ENCODE data around the gene UROS.
A peak's percentile ranks its signal among the peaks of the same experiment; 100 is the strongest.

UROS gene

DNA sequence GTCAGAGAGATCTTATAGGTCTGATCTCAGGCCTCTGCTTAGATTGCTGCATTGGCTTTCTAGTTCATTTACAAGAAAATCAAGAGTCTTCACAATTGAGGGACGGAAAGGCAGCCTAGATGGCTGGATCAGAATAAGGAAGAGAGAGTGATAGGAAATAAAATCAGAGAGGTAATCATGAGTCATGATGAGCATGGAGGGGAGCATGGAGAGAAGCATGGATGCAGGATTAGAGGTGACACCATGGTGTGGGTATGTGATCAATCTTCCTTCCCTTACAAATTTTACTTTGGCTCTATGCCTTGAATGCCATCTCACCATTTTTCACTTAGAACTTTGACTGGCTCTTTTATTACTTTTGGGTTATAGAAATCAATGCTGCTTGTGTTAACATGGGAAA, 1.7 kb upstream of the UROS start:
- Histone ChIP-seq H3K27ac (ENCODE audit: low read length) (no peak overlapping the region), H3K9me3 (ENCODE audit: insufficient read depth, low read depth, low read length) (no peaks in the 10 kb centered on the region), H3K4me1 (ENCODE audit: insufficient read depth, low read length) (peaks cover 10% of the 10 kb centered on the region), H3K27me3 (ENCODE audit: insufficient read depth, low read length) (no peaks in the 10 kb centered on the region), H3K4me3 (ENCODE audit: low read length) (peak overlapping the region; percentile 98), H3K36me3 (ENCODE audit: insufficient read depth, low read depth, low read length) (peaks cover 50% of the 10 kb centered on the region), H3K9ac (ENCODE audit: low read depth, low read length) (peak overlapping the region; percentile 97)

DNA sequence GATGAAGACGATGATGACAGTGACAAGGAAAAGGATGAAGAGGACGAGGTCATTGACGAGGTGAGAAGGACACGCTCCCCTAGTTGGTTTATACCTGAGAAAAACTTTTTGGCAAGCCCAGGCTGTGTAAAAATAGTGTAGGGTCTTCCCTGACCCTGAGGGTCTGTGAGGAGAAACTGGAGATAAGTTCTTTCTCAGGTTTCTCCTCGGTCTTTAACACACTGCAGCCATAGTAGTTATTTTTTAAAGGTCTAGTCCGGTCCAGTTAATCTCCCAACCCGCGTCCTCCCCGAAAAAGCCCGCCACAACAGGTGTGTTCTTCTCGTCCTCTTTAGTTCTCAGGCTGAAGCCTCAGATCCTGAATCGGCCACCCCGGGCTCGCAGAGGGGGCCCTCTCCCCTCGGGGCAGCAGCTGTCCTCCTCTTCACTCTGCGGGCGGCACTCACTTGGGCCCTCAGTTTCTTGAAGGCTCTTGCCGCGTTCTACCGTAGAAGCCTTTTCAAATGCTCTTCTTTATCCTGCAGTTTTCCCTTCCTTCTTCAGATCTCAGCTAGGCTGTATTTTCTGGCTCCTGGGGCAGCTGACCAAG, 699 bp upstream of the UROS start:
- no peaks in the 10 kb centered on the region for H3K27me3 ChIP-seq (ENCODE audit: insufficient read depth, low read length)
- peak overlapping the region; percentile 98 for H3K4me3 ChIP-seq (ENCODE audit: low read length)
- peaks cover 41% of the 10 kb centered on the region for H3K36me3 ChIP-seq (ENCODE audit: insufficient read depth, low read depth, low read length)
- H3K27ac ChIP-seq (ENCODE audit: low read length) = peak overlapping the region; percentile 93
- H3K9me3 ChIP-seq (ENCODE audit: insufficient read depth, low read depth, low read length) = no peaks in the 10 kb centered on the region
- H3K9ac ChIP-seq (ENCODE audit: low read depth, low read length) = peak overlapping the region; percentile 97
- H3K4me1 ChIP-seq (ENCODE audit: insufficient read depth, low read length) = peaks cover 10% of the 10 kb centered on the region

DNA sequence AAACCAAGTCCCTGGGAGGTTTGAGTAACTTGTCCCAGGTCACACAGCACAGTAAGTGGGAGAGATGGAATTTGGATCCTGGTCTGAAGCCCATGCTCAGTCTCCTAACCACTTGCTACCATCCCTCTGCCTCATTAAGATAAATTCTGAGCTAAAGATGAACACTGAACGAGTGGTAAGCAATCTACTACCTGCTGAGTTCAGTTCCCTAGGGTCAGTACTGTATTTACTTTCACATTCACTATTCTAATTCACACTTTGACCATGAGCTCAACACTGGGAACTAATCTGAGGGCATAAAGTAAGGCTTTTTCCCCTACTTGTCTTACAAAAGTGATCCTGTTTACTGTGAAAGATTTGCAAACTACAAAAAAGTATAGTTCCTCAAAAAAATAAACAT, 2.4 kb downstream of the UROS start:
- H3K27me3 ChIP-seq (ENCODE audit: insufficient read depth, low read length) = no peaks in the 10 kb centered on the region
- H3K9ac ChIP-seq (ENCODE audit: low read depth, low read length) = no peak overlapping the region
- no peak overlapping the region for H3K27ac ChIP-seq (ENCODE audit: low read length)
- peaks cover 13% of the 10 kb centered on the region for H3K36me3 ChIP-seq (ENCODE audit: insufficient read depth, low read depth, low read length)
- no peak overlapping the region for H3K4me3 ChIP-seq (ENCODE audit: low read length)
- no peaks in the 10 kb centered on the region for H3K9me3 ChIP-seq (ENCODE audit: insufficient read depth, low read depth, low read length)
- H3K4me1 ChIP-seq (ENCODE audit: insufficient read depth, low read length) = peaks cover 10% of the 10 kb centered on the region

DNA sequence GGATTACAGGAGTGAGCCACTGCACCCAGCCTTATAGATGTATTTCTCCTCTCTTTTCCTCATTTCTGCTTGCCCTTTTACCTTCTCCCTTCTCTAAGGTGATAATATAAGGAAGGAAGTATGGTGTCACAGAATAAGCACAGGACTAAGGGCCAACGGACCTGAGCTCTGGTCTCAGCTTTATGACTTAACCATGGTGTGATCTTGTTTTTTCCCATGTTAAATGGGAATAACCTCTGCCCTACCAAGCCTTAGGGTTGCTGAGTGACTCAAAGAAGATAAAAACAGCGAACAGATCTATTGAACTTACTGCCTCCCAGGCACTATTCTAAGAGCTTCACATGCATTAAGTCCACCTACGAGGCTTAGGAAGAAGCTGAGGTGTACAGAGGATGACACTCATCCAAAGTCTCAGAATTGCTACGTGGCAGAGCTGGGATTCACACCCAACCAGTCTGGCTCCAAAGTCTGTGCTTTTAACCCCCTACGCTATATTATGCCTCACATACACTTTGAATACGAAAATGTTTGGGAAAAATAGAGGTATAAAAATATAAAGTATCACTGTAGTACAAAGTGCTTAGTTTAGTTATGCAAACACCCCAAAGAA, 5.6 kb downstream of the UROS start:
- Histone ChIP-seq H3K4me3 (ENCODE audit: low read length) (no peak overlapping the region), H3K36me3 (ENCODE audit: insufficient read depth, low read depth, low read length) (peaks cover 32% of the 10 kb centered on the region), H3K27ac (ENCODE audit: low read length) (no peak overlapping the region), H3K4me1 (ENCODE audit: insufficient read depth, low read length) (no peaks in the 10 kb centered on the region), H3K9ac (ENCODE audit: low read depth, low read length) (no peak overlapping the region), H3K27me3 (ENCODE audit: insufficient read depth, low read length) (no peaks in the 10 kb centered on the region), H3K9me3 (ENCODE audit: insufficient read depth, low read depth, low read length) (no peaks in the 10 kb centered on the region)

DNA sequence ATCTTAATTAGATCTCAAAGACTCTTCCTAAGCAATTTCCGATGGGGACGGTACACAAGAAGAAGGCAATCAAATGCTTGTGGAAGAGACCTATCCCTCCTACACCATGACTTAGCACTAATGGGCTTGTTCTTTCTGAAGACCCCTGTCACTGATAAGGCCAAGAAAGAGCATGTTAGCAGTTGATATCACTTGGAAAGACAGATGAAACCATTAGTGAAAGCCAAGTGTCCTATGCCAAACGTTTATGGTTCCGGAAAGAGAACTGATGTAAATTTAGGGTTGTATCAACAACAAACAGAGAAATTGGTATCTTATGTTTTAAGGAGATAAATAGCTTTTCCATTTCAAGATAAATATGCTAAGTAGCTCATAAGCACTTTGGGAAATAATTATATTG, 6.5 kb downstream of the UROS start:
- H3K9ac ChIP-seq (ENCODE audit: low read depth, low read length) = no peak overlapping the region
- no peak overlapping the region for H3K4me3 ChIP-seq (ENCODE audit: low read length)
- no peak overlapping the region for H3K27ac ChIP-seq (ENCODE audit: low read length)
- no peaks in the 10 kb centered on the region for H3K9me3 ChIP-seq (ENCODE audit: insufficient read depth, low read depth, low read length)
- H3K27me3 ChIP-seq (ENCODE audit: insufficient read depth, low read length) = no peaks in the 10 kb centered on the region
- peaks cover 38% of the 10 kb centered on the region for H3K36me3 ChIP-seq (ENCODE audit: insufficient read depth, low read depth, low read length)
- no peaks in the 10 kb centered on the region for H3K4me1 ChIP-seq (ENCODE audit: insufficient read depth, low read length)

DNA sequence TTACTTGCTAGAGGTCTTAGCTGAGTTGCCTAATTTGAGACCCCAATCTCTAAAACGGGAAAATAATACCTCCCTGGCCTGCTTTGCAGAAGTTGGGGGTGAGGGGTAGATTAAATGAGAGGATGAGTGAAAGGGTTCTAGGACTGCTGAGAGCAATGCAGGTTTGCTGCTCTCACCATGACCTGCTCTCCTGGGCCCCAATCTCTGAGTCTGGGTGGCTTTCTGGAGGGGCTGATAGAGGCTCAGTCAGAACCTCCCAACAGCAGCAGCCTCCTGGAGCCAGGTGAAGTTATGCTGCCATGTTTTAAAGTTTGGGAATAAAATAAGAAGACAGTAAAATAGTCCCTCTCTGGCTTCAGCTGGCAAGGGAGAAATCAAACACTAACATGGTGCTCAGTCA, 7.3 kb downstream of the UROS start:
- H3K9ac ChIP-seq (ENCODE audit: low read depth, low read length) = no peak overlapping the region
- H3K9me3 ChIP-seq (ENCODE audit: insufficient read depth, low read depth, low read length) = no peaks in the 10 kb centered on the region
- H3K27ac ChIP-seq (ENCODE audit: low read length) = no peak overlapping the region
- no peak overlapping the region for H3K4me3 ChIP-seq (ENCODE audit: low read length)
- H3K27me3 ChIP-seq (ENCODE audit: insufficient read depth, low read length) = no peaks in the 10 kb centered on the region
- no peaks in the 10 kb centered on the region for H3K4me1 ChIP-seq (ENCODE audit: insufficient read depth, low read length)
- H3K36me3 ChIP-seq (ENCODE audit: insufficient read depth, low read depth, low read length) = peaks cover 45% of the 10 kb centered on the region

DNA sequence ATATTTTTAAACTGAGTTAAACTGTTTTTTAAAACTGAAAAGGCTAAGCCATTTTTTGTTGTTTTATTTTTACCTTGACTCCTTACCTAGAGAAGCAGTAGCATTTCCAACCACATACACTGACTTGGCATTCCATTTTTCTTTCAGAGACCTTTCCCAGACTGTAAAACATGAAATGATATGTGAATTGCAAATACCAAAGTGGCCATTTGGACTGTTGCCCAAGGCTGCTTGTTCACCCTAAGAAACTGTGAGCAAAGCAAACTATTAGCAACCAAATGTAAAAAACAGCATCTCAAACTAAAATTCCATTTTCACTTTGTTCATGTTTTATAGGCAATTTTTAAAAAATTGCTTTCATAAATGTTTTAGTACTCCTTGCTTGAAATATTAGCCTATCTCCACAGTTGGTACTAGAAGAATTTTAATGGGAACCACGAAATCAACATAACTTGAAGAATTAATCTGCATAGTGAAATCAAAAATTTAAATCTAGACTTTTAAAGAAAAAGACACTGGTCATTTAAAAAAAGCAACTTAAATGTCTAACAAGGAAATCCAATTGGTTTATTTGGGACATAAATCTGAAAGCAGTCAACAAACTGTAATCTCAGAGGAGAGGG, 10.8 kb downstream of the UROS start:
- Histone ChIP-seq H3K9ac (ENCODE audit: low read depth, low read length) (no peak overlapping the region), H3K4me3 (ENCODE audit: low read length) (no peak overlapping the region), H3K9me3 (ENCODE audit: insufficient read depth, low read depth, low read length) (no peaks in the 10 kb centered on the region), H3K27ac (ENCODE audit: low read length) (no peak overlapping the region), H3K36me3 (ENCODE audit: insufficient read depth, low read depth, low read length) (peaks cover 66% of the 10 kb centered on the region), H3K4me1 (ENCODE audit: insufficient read depth, low read length) (no peaks in the 10 kb centered on the region), H3K27me3 (ENCODE audit: insufficient read depth, low read length) (no peaks in the 10 kb centered on the region)

DNA sequence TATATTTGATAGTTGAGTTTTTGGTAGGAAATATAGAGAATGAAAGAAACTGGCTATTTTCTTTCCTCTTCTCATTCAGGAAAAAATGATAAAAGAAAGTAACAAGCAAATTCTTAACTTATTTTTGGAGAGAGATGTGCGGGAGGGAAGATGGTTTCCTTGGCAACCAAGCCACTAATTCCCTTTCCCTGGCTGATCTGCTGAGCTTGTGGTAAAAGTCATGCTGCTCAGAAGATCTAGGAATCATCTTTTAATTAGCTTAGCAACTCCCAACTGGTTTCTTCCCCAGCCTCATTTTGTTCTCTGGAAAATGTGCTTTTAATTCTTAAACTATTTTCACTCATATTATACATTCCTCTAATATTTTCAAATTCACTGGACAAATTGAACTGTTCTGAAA, 11.8 kb downstream of the UROS start:
- H3K27ac ChIP-seq (ENCODE audit: low read length) = no peak overlapping the region
- H3K9ac ChIP-seq (ENCODE audit: low read depth, low read length) = no peak overlapping the region
- H3K36me3 ChIP-seq (ENCODE audit: insufficient read depth, low read depth, low read length) = peaks cover 76% of the 10 kb centered on the region
- no peaks in the 10 kb centered on the region for H3K4me1 ChIP-seq (ENCODE audit: insufficient read depth, low read length)
- H3K4me3 ChIP-seq (ENCODE audit: low read length) = no peak overlapping the region
- H3K9me3 ChIP-seq (ENCODE audit: insufficient read depth, low read depth, low read length) = no peaks in the 10 kb centered on the region
- no peaks in the 10 kb centered on the region for H3K27me3 ChIP-seq (ENCODE audit: insufficient read depth, low read length)

DNA sequence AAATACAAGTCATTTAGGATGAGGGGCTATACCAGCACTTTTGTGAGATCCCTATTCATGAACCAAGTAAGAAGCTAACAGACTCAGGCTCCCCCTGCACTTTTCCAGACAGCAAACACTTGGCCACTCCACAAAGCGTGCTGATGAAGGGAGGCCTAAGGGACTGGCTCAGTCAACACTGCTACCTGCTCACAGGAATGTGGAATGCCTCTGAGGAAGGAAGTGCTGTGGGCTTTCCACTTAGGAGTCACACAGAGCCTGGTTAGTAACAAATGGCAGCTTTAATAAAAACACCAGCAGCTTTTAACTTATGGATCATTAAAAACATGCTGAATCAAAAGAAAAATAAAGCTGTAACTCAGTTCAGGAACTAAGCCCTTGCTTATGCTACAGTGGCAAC, 15.0 kb downstream of the UROS start:
- Histone ChIP-seq H3K27me3 (ENCODE audit: insufficient read depth, low read length) (no peaks in the 10 kb centered on the region), H3K4me3 (ENCODE audit: low read length) (no peak overlapping the region), H3K9ac (ENCODE audit: low read depth, low read length) (no peak overlapping the region), H3K36me3 (ENCODE audit: insufficient read depth, low read depth, low read length) (peaks cover 70% of the 10 kb centered on the region), H3K9me3 (ENCODE audit: insufficient read depth, low read depth, low read length) (no peaks in the 10 kb centered on the region), H3K4me1 (ENCODE audit: insufficient read depth, low read length) (no peaks in the 10 kb centered on the region), H3K27ac (ENCODE audit: low read length) (no peak overlapping the region)

DNA sequence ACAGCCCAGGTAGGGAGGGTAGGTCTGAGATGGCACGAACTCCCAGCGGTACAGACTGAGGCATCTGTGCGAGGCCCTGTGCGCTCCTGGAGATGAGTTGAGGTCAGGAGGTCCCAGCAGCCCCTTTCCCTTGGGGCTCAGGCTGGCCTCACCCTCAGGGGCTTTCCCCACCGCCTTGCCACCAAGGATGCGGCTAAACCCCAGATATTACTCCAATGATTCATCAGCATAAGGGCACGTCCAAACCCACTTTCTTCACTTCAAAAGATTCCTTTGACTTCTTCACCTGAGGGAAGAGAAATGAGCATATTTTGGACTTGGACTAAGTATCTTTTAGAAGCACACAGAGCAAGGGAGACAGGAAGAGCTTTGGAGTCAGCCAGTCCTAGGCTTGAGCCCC, 20.3 kb downstream of the UROS start:
- no peaks in the 10 kb centered on the region for H3K27me3 ChIP-seq (ENCODE audit: insufficient read depth, low read length)
- no peak overlapping the region for H3K27ac ChIP-seq (ENCODE audit: low read length)
- peaks cover 56% of the 10 kb centered on the region for H3K36me3 ChIP-seq (ENCODE audit: insufficient read depth, low read depth, low read length)
- H3K4me3 ChIP-seq (ENCODE audit: low read length) = no peak overlapping the region
- H3K9me3 ChIP-seq (ENCODE audit: insufficient read depth, low read depth, low read length) = no peaks in the 10 kb centered on the region
- H3K9ac ChIP-seq (ENCODE audit: low read depth, low read length) = no peak overlapping the region
- H3K4me1 ChIP-seq (ENCODE audit: insufficient read depth, low read length) = no peaks in the 10 kb centered on the region

DNA sequence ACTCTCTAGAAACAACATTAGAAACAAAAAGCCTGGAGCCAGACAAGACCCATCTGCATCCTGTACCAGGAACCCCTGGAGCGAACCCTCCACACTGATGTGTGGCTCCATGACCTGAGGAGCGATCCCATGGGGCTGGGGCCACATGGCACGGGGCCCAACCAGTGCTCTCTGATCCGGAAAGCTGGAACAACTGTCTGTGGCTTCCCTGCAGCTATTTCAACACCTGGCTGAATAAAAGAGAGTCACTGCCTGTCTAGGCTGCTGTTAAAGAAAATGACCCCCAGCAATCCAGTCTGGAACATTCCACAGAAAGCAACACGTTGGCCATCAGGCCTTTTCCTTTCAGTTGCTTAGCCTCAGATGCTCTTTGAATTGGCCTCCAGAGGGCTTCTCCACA, 20.9 kb downstream of the UROS start:
- no peaks in the 10 kb centered on the region for H3K27me3 ChIP-seq (ENCODE audit: insufficient read depth, low read length)
- peaks cover 56% of the 10 kb centered on the region for H3K36me3 ChIP-seq (ENCODE audit: insufficient read depth, low read depth, low read length)
- H3K9me3 ChIP-seq (ENCODE audit: insufficient read depth, low read depth, low read length) = no peaks in the 10 kb centered on the region
- H3K27ac ChIP-seq (ENCODE audit: low read length) = no peak overlapping the region
- no peaks in the 10 kb centered on the region for H3K4me1 ChIP-seq (ENCODE audit: insufficient read depth, low read length)
- no peak overlapping the region for H3K4me3 ChIP-seq (ENCODE audit: low read length)
- H3K9ac ChIP-seq (ENCODE audit: low read depth, low read length) = no peak overlapping the region

DNA sequence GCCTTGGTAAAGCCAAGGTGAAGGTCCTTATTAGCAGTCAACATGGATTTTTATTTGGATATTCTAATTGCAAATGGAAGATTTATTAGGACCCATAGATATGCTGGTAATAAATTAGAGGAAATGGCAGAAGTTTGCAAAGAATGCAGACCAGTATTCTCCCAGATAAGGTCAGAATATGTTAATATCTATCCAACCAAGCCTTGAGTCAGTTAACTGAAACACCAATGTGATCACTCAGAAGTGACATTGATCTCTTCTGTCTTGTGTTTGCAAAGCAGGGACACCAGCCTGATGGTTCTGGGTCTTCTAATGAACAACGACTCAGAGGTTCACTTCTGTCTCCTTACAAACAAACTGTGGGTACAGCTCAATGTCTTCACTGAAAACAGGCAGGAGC, 21.5 kb downstream of the UROS start:
- Histone ChIP-seq H3K27me3 (ENCODE audit: insufficient read depth, low read length) (no peaks in the 10 kb centered on the region), H3K36me3 (ENCODE audit: insufficient read depth, low read depth, low read length) (peaks cover 53% of the 10 kb centered on the region), H3K4me3 (ENCODE audit: low read length) (no peak overlapping the region), H3K4me1 (ENCODE audit: insufficient read depth, low read length) (no peaks in the 10 kb centered on the region), H3K9me3 (ENCODE audit: insufficient read depth, low read depth, low read length) (no peaks in the 10 kb centered on the region), H3K9ac (ENCODE audit: low read depth, low read length) (no peak overlapping the region), H3K27ac (ENCODE audit: low read length) (no peak overlapping the region)

All from iPS-20b (cell line).